Epidermal melanocyte (primary cell): Measurements from ENCODE around the gene HRG.

Experiments used
- DNase-seq: peaks from one replicate; pipeline ENCODE4 v3.0.0; 2011; ENCODE audit warnings: low spot score; ENCODE audit not compliant: insufficient read length

HRG gene

DNA sequence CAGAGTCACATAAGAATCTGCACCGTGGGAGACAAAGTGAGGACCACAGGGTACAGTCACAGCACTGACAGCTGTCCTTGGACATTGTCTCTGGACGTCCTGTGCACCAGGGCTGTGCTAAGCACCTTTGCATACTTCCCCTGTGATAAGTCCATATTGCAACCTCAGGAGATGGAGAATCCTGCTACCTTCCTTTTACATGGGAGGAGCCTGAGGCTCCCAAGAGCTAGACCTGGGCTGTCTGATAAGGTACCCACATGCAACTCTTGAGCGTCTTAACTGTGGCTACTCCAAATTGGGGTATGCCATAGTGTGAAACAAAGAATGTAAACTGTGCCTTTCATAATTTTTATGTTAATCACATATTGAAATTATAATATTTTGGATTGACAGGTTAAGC is 28.1 kb upstream of the HRG start:
- DNase-seq: no peak

DNA sequence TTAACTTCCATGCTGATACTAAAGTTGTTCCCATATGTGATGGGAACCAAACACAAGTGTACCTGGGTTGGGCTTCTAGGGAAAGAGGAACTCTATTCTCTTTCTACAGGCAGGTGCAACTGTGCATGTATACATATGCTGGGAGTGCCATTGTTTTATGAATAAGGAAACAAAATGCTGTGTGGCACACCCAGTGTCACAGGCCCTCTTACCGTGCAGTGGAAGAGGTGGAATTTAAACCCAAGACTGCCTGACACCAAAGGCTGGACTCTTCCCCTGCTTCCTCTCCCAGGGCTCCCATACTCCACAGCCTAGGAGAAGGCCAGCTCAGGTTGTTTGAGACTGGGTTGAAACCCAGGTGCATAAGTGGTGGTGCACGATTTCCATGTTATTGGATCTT is 27.6 kb upstream of the HRG start:
- no peak for DNase-seq

GRCh38 chr3:186639778-186640472 is 25.9 kb upstream of the HRG start, which contains the start of gene FETUB:
Gene FETUB (plus strand): TSS chr3:186640399. CDS start chr3:186640461, 62 bp downstream.
- no peak for DNase-seq

DNA sequence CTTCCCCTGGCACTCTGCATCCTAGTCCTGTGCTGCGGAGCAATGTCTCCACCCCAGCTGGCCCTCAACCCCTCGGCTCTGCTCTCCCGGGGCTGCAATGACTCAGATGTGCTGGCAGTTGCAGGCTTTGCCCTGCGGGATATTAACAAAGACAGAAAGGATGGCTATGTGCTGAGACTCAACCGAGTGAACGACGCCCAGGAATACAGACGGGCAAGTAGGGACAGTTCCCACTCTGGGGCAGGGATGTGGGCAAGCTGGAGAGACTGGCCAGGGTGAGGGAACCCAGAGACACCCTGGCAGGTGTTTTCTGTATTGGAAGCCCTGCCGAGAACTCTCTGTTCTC is 25.4 kb upstream of the HRG start:
- DNase-seq: no peak

- no peak for DNase-seq
These were observed 24.9 kb upstream of the HRG start for GRCh38 chr3:186640929-186641328.

- DNase-seq: no peak
These were observed 23.8 kb upstream of the HRG start for GRCh38 chr3:186642014-186642413.

GRCh38 chr3:186643493-186643892 is 22.3 kb upstream of the HRG start:
- no peak for DNase-seq

DNA sequence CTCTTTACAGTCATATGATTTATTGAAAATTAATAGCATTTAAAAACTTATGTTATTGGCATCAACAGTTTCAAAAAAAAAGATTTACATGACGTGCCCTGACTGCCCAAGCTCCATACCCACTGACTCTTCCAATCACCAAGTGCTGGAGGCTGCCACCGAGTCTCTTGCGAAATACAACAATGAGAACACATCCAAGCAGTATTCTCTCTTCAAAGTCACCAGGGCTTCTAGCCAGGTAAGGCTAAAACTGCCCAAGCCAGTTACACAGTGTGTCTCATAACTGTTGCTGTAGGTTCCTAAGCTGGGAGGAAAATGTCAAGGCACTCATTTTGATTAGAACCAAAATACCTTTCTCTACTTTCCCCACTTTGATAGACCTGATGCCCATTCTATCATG is 21.1 kb upstream of the HRG start:
- no peak for DNase-seq

- DNase-seq: no peak
These were observed 19.7 kb upstream of the HRG start for GRCh38 chr3:186646106-186646505.

DNA sequence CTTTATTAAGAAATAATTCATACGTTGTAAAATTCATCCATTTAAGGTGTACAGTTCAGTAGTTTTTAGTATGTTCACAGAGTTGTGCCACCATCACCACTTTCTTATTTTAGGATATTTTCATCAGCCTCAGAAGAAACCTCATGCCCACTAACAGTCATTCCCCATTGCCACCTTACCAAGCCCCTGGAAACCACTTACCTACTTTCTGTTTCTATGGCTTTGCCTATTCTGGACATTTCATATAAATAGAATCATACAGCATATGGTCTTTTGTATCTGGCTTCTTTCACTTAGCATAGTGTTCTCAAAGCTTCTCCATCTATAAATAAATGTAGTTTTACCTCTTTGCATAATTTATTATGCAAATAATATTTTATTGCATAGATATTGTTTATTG is 19.0 kb upstream of the HRG start:
- no peak for DNase-seq

DNA sequence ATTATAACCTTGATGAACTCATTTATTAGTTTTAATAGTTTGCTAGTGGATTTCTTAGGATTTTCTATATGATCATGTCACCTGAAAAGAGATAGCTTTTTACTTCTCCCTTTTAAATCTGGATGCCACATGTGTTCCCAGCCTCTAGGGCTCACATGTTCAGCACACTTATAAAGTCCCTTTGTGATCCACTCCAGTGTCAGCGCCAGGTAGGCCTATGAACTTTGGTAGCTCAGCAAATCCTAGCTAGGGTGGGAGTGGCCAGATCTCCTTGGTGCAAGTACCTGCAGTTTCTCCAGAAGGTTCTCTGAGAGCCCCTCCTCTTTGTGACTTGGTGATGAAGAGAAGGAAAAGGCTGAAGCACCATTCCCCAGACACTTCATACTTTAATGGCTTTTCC is 17.0 kb upstream of the HRG start:
- no peak for DNase-seq

- DNase-seq: no peak
These were observed 14.1 kb upstream of the HRG start for GRCh38 chr3:186651678-186652215.

DNA sequence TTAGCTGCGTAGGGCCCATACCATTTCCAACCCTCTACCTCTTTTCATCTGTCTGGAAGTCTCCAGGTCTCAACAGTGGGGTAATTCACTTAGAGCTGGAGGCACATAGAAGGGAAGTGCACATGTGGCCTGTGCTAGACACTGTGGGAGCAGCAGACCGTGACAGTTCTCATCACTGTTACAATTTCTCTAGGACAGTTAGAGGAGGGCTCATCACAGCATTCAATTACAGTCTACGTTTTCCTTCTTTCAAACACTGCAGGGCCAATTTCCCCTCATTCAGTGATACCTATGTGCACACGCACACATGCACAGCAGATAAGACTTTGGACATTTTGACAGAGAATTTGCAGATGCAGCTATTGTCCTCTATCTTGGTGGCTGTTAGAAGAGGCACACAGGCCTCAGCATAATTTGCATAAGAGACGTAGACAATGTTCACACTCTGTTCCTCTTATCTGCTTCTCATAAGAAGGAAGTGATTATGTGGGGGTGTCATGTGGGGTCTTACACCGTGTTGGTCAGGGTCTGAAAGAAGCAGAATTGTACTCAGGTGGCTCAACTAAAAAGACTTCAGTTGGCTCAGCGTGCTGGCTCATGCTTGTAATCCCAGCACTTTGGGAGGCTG is 12.6 kb upstream of the HRG start:
- no peak for DNase-seq

GRCh38 chr3:186653984-186654383 is 11.8 kb upstream of the HRG start:
- DNase-seq: no peak

DNA sequence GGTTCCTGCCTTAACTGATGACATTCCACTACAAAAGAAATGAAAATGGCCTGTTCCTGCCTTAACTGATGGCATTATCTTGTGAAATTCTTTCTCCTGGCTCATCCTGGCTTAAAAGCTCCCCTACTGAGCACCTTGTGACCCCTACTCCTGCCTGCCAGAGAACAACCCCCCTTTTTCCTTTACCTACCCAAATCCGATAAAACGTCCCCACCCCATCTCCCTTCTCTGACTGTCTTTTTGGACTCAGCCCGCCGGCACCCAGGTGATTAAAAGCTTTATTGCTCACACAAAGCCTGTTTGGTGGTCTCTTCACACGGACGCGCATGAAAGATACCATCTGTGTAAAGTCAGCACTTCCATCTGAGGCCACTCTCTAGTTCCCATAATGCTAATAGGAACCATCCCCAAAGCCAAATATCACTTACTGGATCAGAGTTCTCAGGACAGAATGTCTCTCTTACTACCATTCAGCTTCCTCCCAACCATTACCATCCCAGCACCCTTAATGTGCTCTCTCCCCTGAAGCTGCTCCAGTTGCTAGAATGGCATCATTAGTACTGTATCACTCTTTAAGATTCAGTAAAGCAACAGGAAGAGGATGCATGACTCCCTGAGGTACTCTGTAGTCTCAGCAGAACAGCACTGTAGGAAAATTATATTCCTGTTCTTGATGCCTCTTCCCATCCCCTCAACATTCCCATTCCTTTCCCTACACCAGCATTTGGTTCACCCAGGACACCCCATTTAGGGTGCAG is 2.3 kb upstream of the HRG start:
- no peak for DNase-seq

- no peak for DNase-seq
These were observed 1.7 kb upstream of the HRG start for GRCh38 chr3:186664119-186664495.

DNA sequence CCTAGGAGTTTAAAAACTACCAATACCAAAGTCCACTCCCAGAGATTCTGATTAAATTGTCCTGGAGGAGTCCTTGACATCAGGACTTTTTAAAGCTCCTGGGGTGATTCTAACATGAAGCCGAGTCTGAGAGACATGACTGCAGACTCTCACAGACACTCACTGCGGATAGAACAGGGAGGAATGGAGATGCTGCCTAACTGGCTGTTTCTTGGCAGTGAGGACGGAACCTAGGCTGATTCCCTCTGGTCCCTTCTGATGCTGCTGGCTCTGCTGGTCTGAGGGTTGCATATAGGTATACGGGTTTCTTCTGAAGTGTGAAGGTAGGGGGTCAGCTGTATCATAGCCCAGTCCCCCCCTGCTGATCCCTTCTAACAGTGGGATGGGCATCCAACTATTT is 1.3 kb upstream of the HRG start:
- no peak for DNase-seq

DNA sequence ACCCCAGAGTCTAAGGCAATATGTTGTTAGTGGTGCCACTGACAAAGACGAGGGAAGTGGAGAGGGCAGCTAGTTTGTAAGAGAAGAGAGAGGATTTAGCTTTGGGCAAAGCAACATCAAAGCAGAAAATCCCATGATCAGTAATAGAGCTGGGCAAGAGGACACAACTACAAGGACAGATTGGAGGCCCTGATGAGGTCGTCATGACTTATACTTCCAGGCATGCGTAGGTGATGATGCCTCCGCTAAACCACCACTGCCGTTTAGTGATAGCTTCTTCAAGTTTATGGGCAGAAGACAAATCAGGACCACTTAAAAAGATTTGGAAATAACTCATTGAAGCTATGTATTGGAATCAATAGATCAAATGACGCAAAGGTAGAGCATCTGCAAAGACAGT is 2.6 kb downstream of the HRG start:
- no peak for DNase-seq

DNA sequence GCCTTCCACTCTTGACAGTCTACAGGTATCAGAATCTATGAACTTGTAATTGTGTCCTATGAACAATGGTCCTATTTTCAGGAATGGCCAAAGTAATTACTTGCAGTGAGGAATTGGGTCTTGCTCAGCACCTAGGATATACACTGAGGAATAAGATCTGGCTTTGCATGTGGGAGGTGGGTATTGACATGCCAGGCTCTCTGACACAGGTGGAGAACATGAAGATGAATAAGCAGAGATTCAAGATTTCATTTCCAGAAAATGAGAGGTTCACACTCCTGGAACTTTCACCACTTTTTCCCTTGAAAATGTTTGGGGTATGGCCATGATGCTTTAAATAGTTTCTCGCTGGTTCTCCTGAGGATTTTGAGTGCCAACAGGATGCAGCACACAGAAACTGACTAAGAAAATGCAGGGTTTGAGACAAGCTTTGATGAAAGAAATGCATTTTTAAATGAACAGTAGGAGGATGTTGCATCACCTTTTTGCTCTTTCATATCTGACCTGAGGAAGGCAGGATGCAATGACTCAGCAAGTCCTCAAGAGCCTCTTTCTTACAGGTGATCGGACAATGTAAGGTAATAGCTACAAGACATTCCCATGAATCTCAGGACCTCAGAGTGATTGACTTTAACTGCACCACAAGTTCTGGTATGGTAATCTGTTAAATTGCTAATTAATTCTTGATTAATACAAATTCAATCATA is 3.7 kb downstream of the HRG start:
- no peak for DNase-seq

- no peak for DNase-seq
These were observed 4.3 kb downstream of the HRG start for GRCh38 chr3:186670155-186670554.

DNA sequence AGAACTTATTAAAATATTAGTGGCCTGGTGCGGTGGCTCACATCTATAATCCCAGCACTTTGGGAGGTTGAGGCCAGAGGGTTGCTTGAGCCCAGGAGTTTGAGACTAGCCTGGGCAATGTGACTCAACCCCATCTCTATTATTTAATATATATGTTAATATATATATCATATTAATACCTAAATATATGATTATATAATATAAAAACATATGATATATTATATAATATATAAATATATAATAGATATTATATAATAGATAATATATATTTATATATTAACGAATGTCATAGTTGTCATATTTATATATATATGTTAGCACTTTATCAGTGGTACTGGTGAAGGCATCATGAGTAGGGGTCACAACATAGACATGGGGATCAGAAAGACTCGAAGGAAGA is 5.2 kb downstream of the HRG start:
- DNase-seq: no peak

DNA sequence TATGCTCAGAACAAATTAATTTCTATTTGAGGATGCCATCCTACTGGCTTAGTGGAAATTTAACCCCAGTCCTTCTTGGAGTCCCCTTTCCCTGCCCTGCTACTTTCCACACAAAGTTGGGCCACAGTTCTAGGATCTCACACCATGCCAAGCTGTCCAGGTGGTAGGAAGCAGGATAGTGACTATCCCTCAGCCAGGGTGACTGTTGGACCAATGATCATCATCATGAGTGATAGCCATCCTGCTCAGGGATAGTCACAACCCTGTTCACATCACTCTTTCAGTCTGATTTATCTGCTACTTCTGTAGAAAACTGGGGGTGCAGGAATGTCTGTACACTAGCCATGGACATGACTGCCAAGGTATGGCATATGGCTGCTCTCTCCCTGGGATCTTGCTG is 12.8 kb downstream of the HRG start:
- no peak for DNase-seq
